SU-DHL-6 (cell line): ENCODE measurements around the gene MAP2K4.

ENCODE experiments used
- CTCF ChIP-seq: fragments of 200-600 bp; sonication (generic); IDR thresholded peaks from one replicate; pipeline ENCODE4 v1.5.1; 2017; ENCODE audit warnings: antibody characterized with exemption, mild to moderate bottlenecking, low read length, moderate library complexity; ENCODE audit not compliant: insufficient read depth, poor library complexity, severe bottlenecking
- EZH2phosphoT487 ChIP-seq: fragments of 200-600 bp; sonication (generic), shearing (Covaris generic); conservative IDR thresholded peaks from 2 replicates; pipeline ENCODE4 v1.6.1; 2018; ENCODE audit warnings: mild to moderate bottlenecking, antibody characterized with exemption, low read length, moderate library complexity, mixed read lengths

GRCh38 chr17:11997972-11998233, 22.8 kb upstream of the MAP2K4 start:
- TF ChIP-seq CTCF (no peak), EZH2phosphoT487 (no peak)
